HG02973 (cell line): ENCODE measurements around the gene NDUFA5.
"Not testable (repeated sequence)": the region's sequence is repeated elsewhere in the genome, so short reads cannot be mapped to it uniquely, and the experiment has no call there.

ENCODE experiments used
- ATAC-seq: cut with Tn5 transposase; IDR thresholded peaks from one replicate; pipeline ENCODE4 v1.9.1; 2021; ENCODE audit warnings: moderate library complexity; ENCODE audit not compliant: unreplicated experiment

NDUFA5 gene

GRCh38 chr7:123558289-123558874 lies 764 bp upstream of the NDUFA5 start:
- no peak for ATAC-seq

DNA sequence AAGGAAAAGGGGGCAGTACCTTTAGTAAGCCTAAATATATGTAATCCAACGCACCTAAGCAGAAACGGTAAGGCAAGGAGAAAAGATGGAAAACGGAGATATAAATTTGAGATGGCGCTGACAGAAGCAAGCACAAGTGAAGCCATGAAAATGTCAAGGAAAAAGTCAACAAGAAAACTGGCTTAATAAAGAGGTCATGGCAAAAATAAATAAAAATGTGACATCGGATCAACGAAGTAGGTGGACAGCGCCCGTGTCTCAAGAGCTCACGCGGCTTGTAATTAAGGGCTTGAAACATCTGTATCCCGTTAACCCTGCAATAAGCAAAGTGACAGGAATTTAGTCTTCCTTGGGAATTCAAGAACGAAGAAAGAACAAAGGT lies 611 bp downstream of the NDUFA5 start:
- no peak for ATAC-seq

DNA sequence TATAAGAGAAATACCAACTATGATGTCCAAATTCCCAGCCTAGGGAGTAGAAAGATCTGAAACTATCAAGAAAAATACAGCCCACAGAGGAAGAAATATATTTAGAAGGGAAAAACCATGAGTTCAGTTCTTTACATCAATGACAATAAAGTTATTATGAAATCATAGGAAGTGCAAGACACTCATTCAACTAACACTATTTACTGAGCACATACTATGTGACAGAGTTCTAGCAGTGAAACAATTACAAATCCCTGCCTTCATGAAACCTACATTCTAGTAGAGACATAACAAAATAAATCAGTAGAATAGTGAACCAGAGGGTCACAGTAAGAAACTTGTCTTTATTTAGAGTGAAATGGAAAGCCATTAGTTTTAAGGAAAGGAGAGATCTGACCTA lies 2.1 kb downstream of the NDUFA5 start:
- ATAC-seq: no peak

GRCh38 chr7:123553159-123553558 lies 4.5 kb downstream of the NDUFA5 start:
- ATAC-seq: no peak

GRCh38 chr7:123552641-123553040 lies 5.0 kb downstream of the NDUFA5 start:
- no peak for ATAC-seq

DNA sequence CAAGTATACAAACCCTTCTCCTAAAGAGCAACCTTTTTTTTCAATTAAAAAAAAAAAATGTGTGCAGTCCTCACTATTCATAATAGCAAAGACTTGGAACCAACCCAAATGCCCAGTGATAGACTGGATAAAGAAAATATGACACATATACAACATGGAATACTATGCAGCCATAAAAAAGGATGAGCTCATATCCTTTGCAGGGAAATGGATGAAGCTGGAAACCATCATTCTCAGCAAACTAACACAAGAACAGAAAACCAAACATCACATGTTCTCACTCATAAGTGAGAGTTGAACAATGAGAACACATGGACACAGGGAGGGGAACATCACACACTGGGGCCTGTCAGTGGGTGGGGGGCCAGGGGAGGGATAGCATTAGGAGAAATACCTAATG lies 5.5 kb downstream of the NDUFA5 start:
- not testable (repeated sequence) for ATAC-seq

- ATAC-seq: no peak
Measured at GRCh38 chr7:123548406-123548805, 9.2 kb downstream of the NDUFA5 start.

DNA sequence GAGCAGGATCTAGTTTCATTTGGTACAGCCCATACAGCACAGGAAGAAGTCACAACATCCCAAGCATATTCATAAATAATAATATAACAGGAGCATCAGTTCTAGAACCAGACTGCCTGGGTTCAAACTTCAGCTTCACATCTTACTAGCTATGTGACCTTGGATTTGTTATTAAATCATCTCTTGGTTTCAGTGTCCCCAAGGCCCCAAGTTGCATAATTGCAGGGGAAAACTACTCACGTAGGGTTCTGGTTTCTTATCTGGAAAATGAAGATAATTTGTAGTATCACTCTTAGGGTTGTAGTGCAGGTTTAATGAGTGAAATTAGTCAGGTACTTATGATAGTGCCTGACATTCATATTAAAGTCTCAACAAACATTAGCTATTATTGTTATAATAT lies 17.7 kb downstream of the NDUFA5 start:
- no peak for ATAC-seq

- ATAC-seq: no peak
Measured at GRCh38 chr7:123538897-123539296, 18.7 kb downstream of the NDUFA5 start.

GRCh38 chr7:123538189-123538714 lies 19.4 kb downstream of the NDUFA5 start:
- no peak for ATAC-seq

- ATAC-seq: no peak
Measured at GRCh38 chr7:123537026-123537642, 20.5 kb downstream of the NDUFA5 start.

GRCh38 chr7:123535517-123535916 lies 22.1 kb downstream of the NDUFA5 start:
- ATAC-seq: no peak

DNA sequence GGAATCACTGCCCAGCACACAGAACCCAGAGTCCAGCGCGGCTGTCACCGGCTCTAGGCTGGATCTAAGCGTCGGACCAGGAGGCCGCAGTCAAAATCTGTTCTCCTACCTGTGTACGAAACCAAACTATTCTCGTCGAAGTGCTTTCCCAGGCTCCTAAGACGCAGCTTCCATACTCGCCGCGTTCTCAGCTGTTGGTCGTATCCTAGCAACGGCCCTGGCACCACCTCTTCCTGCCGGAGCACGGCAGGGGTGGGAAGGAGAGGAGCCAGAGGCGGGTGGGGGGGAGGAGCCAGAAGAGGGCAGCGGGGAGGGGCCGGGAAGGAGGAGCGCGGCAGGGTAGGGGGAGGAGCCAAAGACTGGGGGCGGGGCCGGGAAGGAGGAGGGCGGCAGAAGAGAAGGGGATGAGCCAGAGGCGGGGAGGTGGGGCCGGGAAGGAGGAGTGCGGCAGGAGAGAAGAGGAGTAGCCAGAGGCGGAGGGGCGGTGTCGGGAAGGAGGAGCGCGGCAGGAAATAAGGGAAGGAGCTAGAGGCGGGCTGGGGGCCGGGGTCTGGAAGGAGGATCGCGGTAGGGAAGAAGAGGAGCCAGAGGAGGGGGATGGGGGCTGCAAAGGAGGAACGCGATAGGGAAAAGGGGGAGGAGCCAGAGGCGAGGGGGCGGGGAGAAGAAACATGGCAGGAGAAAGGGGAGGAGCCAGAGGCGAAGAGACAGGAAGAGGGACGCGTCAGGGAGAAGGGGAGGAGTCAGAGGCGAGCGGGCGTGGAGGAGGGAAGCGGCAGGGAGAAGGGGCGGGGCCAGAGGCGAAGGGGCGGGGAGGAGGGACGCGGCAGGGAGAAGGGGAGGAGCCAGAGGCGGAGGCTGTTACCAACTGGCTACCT lies 23.0 kb downstream of the NDUFA5 start, which contains the start of gene IQUB:
Gene IQUB (minus strand): TSS at position 213 of the 878 bp plus-strand sequence. CDS start 22,255 bp downstream, outside the sequence.
- ATAC-seq: peak; percentile 78

DNA sequence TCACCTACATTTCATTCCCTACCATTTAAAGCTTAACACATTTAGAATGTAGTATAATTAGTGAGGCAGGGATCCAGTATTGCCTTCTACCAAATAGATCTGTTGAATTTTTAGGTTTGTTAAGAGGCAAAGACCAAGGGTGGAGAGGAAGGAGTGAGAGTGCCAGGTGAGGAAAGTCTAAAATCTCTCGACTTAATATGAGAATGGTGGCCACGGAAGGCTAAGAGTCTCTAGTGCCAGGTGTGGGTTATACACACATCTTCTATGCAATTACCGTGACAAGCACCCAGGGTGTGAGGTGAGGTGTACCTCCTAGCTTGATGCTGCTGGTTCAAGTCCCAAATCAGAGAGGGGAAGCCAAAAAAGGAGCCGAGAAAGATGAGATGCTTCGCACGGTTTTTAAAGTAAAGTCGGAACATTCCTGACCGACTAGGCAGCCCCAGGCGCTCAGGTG lies 23.7 kb downstream of the NDUFA5 start:
- peak; percentile 15 for ATAC-seq

DNA sequence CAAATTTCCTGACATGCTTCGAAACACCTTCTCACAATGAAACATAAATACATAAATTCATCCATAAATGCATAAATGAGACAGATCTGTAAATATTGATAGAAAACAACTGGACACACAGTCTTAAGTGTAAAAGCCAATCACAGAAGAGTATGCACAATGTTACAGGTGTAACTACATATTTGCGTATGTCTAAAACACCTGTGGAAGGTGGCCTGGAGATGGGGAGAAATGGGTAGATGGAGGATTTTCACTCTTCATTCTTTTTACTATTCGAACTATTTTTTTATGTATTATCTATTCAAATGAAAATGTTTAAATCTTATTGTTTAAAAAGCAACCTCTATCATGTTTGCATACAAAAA lies 24.1 kb downstream of the NDUFA5 start:
- ATAC-seq: no peak

GRCh38 chr7:123532788-123533552 lies 24.6 kb downstream of the NDUFA5 start:
- peak; percentile 25 for ATAC-seq

DNA sequence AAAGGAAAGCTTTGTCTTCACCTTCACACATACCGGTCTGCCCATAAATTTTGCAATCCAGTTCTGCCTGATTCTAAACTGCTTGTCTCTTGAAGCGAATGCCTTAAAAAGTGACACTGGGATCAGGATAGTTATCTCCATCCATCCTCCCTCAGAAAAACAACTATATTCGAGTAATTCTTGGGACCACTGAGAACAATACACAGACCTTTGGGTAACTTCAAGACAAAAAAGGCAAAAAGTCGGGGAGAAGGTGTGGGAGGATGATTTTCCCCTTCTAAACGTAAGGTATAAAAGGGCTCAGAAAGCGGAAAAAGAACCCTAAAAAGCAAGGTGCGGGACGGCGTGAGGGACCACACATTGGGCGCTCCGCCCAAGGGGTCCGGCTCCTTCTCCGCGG lies 25.3 kb downstream of the NDUFA5 start:
- ATAC-seq: not testable (repeated sequence)

DNA sequence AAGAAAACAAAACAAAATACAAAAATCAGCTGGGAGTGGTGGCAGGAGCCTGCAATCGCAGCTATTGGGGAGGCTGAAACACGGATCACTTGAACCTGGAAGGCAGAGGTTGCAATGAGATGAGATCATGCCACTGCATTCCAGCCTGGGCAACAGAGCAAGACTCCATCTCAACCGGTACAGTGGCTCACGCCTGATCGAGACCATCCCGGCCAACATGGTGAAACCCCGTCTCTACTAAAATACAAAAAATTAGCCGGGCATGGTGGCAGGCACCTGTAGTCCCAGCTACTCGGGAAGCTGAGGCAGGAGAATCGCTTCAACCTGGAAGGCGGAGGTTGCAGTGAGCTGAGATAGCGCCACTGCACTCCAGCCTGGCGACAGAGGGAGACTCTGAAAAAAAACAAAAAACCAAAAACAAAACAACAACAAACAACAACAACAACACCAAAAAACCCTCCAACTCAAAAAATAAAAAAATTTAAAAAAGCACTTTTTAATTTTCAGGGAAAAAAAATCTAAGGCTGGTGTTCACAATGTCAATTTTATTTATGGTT lies 27.5 kb downstream of the NDUFA5 start:
- ATAC-seq: not testable (repeated sequence)

DNA sequence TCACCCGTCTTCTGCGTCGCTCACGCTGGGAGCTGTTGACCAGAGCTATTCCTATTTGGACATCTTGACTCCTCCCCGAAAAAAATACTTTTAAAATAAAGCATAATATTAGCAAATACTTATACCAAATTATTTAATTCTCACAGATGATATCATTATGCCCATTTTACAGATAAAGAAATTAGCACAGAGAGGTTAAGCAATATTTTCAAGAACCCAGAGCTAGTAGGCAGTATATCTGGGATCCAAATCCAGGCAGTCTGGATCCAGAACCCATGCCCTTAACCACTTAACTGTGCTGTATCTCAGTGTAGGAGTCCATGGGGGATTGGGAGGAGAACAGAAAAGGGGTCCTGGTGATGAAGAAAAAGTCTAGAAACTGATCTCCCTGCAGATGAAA lies 29.4 kb downstream of the NDUFA5 start:
- ATAC-seq: no peak

DNA sequence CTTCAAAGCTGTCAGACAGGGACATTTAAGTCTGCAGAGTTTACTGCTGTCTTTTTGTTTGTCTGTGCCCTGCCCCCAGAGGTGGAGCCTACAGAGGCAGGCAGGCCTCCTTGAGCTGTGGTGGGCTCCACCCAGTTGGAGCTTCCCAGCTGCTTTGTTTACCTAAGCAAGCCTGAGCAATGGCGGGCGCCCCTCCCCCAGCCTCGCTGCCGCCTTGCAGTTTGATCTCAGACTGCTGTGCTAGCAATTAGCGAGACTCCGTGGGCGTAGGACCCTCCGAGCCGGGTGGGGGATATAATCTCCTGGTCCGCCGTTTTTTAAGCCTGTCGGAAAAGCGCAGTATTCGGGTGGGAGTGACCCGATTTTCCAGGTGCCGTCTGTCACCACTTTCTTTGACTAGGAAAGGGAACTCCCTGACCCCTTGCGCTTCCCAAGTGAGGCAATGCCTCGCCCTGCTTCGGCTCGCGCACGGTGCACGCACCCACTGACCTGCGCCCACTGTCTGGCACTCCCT lies 29.8 kb downstream of the NDUFA5 start:
- ATAC-seq: not testable (repeated sequence)
